NCI-H510A treated with DMSO at 0.1 percent for 48 hours (cell line): ENCODE measurements around the gene ASPHD2.

Source experiments
- DNase-seq: peaks from one replicate; lab custom pipeline; 2025; lab: John Stamatoyannopoulos, UW

ASPHD2 gene

GRCh38 chr22:26446808-26447515, 17.9 kb downstream of the ASPHD2 start:
- DNase-seq = no peak

- DNase-seq = no peak
These were observed 18.7 kb downstream of the ASPHD2 start for GRCh38 chr22:26447584-26448329.

GRCh38 chr22:26448334-26448733, 19.3 kb downstream of the ASPHD2 start:
- no peak for DNase-seq

- DNase-seq = no peak
These were observed 19.9 kb downstream of the ASPHD2 start for GRCh38 chr22:26448941-26449340.

GRCh38 chr22:26450453-26451185, 21.6 kb downstream of the ASPHD2 start:
- no peak for DNase-seq

GRCh38 chr22:26452236-26453016, 23.4 kb downstream of the ASPHD2 start:
- DNase-seq = no peak

GRCh38 chr22:26453216-26453615, 24.2 kb downstream of the ASPHD2 start:
- no peak for DNase-seq

GRCh38 chr22:26453812-26454500, 24.9 kb downstream of the ASPHD2 start:
- DNase-seq = no peak

- DNase-seq = no peak
These were observed 28.7 kb downstream of the ASPHD2 start for GRCh38 chr22:26457661-26458272.

- DNase-seq = no peak
These were observed 31.1 kb downstream of the ASPHD2 start for GRCh38 chr22:26460202-26460601.

- DNase-seq = peak; percentile 62
These were observed 32.2 kb downstream of the ASPHD2 start for GRCh38 chr22:26461188-26461810.

- DNase-seq = no peak
These were observed 33.0 kb downstream of the ASPHD2 start for GRCh38 chr22:26462051-26462450.

- no peak for DNase-seq
These were observed 33.6 kb downstream of the ASPHD2 start for GRCh38 chr22:26462641-26463040.

GRCh38 chr22:26463101-26463661, 34.1 kb downstream of the ASPHD2 start:
- no peak for DNase-seq

GRCh38 chr22:26463688-26464087, 34.6 kb downstream of the ASPHD2 start:
- no peak for DNase-seq

GRCh38 chr22:26464312-26464711, 35.3 kb downstream of the ASPHD2 start:
- no peak for DNase-seq

GRCh38 chr22:26466196-26466595, 37.1 kb downstream of the ASPHD2 start:
- no peak for DNase-seq

- DNase-seq = no peak
These were observed 41.7 kb downstream of the ASPHD2 start for GRCh38 chr22:26470807-26471206.

- no peak for DNase-seq
These were observed 42.5 kb downstream of the ASPHD2 start for GRCh38 chr22:26471522-26471921.

GRCh38 chr22:26474682-26475081, 45.6 kb downstream of the ASPHD2 start:
- DNase-seq = no peak
